Nephron progenitor cell (in vitro differentiated cells): ENCODE results near the gene MMP25.
A peak's percentile ranks its signal among the peaks of the same experiment; 100 is the strongest.

ENCODE experiments used
- DNase-seq: peaks from one replicate; pipeline ENCODE4 v3.0.0; 2021
- H3K27ac Mint-ChIP-seq: 2 replicates; pipeline ENCODE4 v1.8.0; 2021; ENCODE audit warnings: mild to moderate bottlenecking, moderate library complexity, mixed read lengths
- H3K27me3 Mint-ChIP-seq: 2 replicates; pipeline ENCODE4 v1.8.0; 2021; ENCODE audit warnings: mild to moderate bottlenecking, low read depth, mixed read lengths; ENCODE audit not compliant: poor library complexity
- H3K36me3 Mint-ChIP-seq: 2 replicates; pipeline ENCODE4 v1.8.0; 2021; ENCODE audit warnings: low read depth, mixed read lengths
- H3K4me1 Mint-ChIP-seq: 2 replicates; pipeline ENCODE4 v1.8.0; 2021; ENCODE audit warnings: mixed read lengths
- H3K4me3 Mint-ChIP-seq: 2 replicates; pipeline ENCODE4 v1.8.0; 2021; ENCODE audit warnings: mild to moderate bottlenecking, moderate library complexity, mixed read lengths
- H3K9me3 Mint-ChIP-seq: 2 replicates; pipeline ENCODE4 v1.8.0; 2021; ENCODE audit warnings: mild to moderate bottlenecking, moderate library complexity, mixed read lengths
- CTCF ChIP-seq: fragments of 200-600 bp; sonication (generic); IDR thresholded peaks from 2 replicates; pipeline ENCODE4 v1.5.0; 2021; ENCODE audit warnings: antibody characterized with exemption

Gene MMP25

DNA sequence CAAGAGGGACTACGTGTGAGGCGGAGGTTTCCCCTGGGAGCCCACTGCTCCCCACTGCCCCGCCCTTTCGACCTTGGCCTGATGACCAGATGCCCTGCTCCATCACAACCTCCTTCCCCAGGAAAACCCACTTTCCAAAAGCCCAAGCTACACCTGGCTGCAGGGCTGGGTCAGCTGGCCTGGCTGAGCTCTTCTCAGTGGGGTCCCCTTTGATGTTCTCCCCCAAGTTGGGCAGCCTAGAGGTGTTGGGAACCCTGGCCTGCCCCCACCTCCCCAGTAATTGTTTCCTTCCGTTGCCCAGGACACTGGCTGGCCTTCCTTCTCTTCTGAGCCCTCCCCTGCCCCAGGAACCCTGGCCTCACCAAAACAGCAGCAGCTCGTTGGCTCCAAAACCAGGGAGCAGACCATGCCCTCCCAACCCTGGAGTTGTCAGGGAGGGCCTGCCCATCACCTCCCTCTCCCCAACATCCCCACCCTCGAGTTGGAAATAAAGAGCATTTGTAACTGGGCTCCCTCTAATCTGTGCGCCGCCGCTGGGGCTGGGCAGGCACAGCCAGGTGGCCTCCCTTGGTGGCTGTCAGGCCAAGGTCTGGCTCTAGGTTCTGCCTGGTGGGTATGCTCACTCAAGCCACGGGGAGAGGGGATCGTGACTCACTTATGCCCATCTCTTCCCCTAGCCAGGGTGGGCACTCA, 32.2 kb upstream of the MMP25 start:
- Mint-ChIP-seq H3K27me3 (peaks cover 43% of the 10 kb centered on the region), H3K4me1 (peaks cover 40% of the 10 kb centered on the region), H3K36me3 (no peaks in the 10 kb centered on the region), H3K9me3 (no peaks in the 10 kb centered on the region), H3K4me3 (no peak overlapping the region), H3K27ac (no peak overlapping the region)
- TF ChIP-seq CTCF: no peak
- no peak for DNase-seq

DNA sequence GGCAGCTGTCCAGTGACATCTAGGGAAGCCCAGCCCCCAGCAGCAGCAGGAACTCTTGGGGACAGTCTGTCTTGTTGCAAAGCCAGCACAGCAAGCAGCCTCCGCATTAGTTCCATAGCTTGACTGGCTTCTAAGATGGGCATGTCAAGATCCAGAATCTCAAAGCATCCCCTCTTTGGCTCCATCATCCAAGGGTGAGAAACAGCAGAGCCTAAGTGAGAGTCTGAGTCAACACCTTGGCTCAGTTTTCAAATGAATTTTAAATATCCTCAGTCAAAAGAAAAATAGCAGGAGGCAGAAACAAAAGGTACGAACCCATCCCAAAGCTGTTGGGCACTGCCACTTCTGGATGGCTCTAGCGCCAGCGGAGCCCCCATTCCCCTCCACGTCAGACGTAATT, 31.4 kb upstream of the MMP25 start:
- Mint-ChIP-seq H3K27ac (no peak overlapping the region), H3K4me1 (peaks cover 36% of the 10 kb centered on the region), H3K4me3 (no peak overlapping the region), H3K36me3 (no peaks in the 10 kb centered on the region), H3K9me3 (no peaks in the 10 kb centered on the region), H3K27me3 (peaks cover 43% of the 10 kb centered on the region)
- TF ChIP-seq CTCF: no peak
- no peak for DNase-seq

DNA sequence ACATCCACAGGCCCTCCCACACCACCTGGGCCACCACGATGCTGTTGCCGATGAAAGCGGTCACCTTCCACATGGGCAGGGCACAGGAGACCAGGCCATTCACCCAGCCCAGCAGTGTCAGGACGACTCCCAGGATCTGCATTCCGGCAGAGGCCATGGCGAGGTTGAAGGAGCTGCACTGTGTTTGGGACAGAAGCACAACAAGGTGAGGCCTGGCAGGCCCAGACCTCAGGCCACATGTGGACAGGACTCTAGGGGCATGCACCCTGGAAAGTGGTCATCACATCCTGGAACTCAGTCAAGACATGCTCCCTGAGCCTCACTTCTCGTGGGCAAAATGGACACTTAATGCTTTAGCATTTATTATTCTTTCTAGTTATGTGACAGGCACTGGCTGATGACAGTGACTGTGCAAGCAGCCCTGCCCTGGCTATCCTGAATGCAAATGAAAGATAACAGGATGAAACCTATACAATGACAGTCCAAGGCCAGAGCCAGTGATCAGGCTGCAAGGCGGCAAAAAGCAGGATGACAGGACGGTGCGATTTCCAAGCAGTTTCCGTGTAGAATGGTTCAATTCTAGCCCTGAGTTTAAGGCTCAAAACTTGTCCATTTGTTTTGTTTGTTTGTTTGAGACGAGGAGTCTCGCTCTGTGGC, 30.4 kb upstream of the MMP25 start:
- H3K9me3 Mint-ChIP-seq: no peaks in the 10 kb centered on the region
- no peak for TF ChIP-seq CTCF
- H3K27me3 Mint-ChIP-seq: peaks cover 43% of the 10 kb centered on the region
- H3K36me3 Mint-ChIP-seq: no peaks in the 10 kb centered on the region
- H3K4me1 Mint-ChIP-seq: peaks cover 38% of the 10 kb centered on the region
- no peak overlapping the region for H3K27ac Mint-ChIP-seq
- H3K4me3 Mint-ChIP-seq: peak overlapping the region; percentile 55
- DNase-seq: no peak

DNA sequence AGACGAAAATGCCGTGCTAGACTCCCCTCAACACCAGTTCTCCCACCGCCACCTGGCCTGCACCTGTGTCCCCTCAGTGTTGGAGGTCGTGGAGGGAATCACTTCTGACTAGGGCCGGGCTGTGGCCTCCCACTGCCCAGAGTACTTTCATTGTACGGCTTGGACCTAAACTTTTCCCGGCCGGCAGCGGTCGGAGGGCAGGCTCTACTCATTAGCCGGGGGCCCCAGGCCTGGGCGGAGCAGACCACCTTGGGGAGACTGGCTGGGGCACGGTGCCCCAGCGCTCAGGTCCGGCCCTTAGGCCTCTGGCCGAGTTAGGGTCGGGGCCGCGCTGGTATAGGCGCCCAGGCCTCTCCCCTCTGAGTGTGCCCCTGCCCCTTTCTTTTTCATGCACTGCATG, 29.0 kb upstream of the MMP25 start:
- no peak for DNase-seq
- H3K9me3 Mint-ChIP-seq: no peaks in the 10 kb centered on the region
- H3K4me3 Mint-ChIP-seq: peak overlapping the region; percentile 71
- H3K27ac Mint-ChIP-seq: no peak overlapping the region
- no peaks in the 10 kb centered on the region for H3K36me3 Mint-ChIP-seq
- peaks cover 47% of the 10 kb centered on the region for H3K4me1 Mint-ChIP-seq
- peaks cover 33% of the 10 kb centered on the region for H3K27me3 Mint-ChIP-seq
- no peak for TF ChIP-seq CTCF

- Mint-ChIP-seq H3K27me3 (peaks cover 27% of the 10 kb centered on the region), H3K36me3 (no peaks in the 10 kb centered on the region), H3K4me1 (peaks cover 47% of the 10 kb centered on the region), H3K27ac (no peak within 1 kb of the TSS), H3K4me3 (peak within 1 kb of the TSS; percentile 86), H3K9me3 (no peaks in the 10 kb centered on the region)
- DNase-seq: peak; percentile 85
- peak; percentile 66 for TF ChIP-seq CTCF
These were observed 28.4 kb upstream of the MMP25 start, which contains the start of gene CLDN6 for GRCh38 chr16:3017794-3018506. TSS of gene CLDN6 (minus strand) at chr16:3018183. CDS start at chr16:3016021, 2,162 bp downstream.
